NT2/D1 (cell line): ENCODE measurements around the gene SSR2.
"Not testable (repeated sequence)": the region's sequence is repeated elsewhere in the genome, so short reads cannot be mapped to it uniquely, and the experiment has no call there.

ENCODE experiments used
- DNase-seq: peaks from one replicate; pipeline ENCODE4 v3.0.0-alpha.2; 2011; ENCODE audit warnings: low read depth, low spot score
- H3K27me3 ChIP-seq: 2 replicates; pipeline ENCODE4 v1.6.0; 2011; ENCODE audit warnings: mild to moderate bottlenecking; ENCODE audit not compliant: insufficient read length, insufficient read depth
- H3K36me3 ChIP-seq: 2 replicates; pipeline ENCODE4 v1.6.1; 2011; ENCODE audit warnings: mild to moderate bottlenecking, low read length, mixed read lengths; ENCODE audit not compliant: insufficient read depth, insufficient read length
- H3K4me1 ChIP-seq: 2 replicates; pipeline ENCODE4 v1.5.1; 2011; ENCODE audit not compliant: insufficient read depth, insufficient read length
- H3K4me3 ChIP-seq: 2 replicates; pipeline ENCODE4 v1.5.1; 2011; ENCODE audit warnings: low read depth; ENCODE audit not compliant: insufficient read length
- H3K9ac ChIP-seq: 2 replicates; pipeline ENCODE4 v1.6.0; 2011; ENCODE audit warnings: low read depth; ENCODE audit not compliant: insufficient read length
- H3K9me3 ChIP-seq: 2 replicates; pipeline ENCODE4 v1.5.1; 2011; ENCODE audit warnings: mild to moderate bottlenecking, low read length; ENCODE audit not compliant: insufficient read depth
- SUZ12 ChIP-seq: IDR thresholded peaks from 2 replicates; pipeline ENCODE4 v1.6.1; 2011; ENCODE audit not compliant: insufficient read length, insufficient read depth; ENCODE audit errors: extremely low read depth
- YY1 ChIP-seq: IDR thresholded peaks from 2 replicates; pipeline ENCODE4 v1.6.1; 2011; ENCODE audit not compliant: insufficient read length, insufficient read depth
- ZNF274 ChIP-seq: IDR thresholded peaks from 2 replicates; pipeline ENCODE4 v1.6.1; 2011; ENCODE audit warnings: mild to moderate bottlenecking, low read depth, low read length

SSR2 gene

GRCh38 chr1:155989242-155990004, 31.3 kb downstream of the SSR2 start:
- peaks cover 7% of the 10 kb centered on the region for H3K4me1 ChIP-seq
- no peaks in the 10 kb centered on the region for H3K9me3 ChIP-seq
- H3K27me3 ChIP-seq = no peaks in the 10 kb centered on the region
- DNase-seq = peak; percentile 66
- H3K36me3 ChIP-seq = no peaks in the 10 kb centered on the region
- no peak overlapping the region for H3K9ac ChIP-seq
- no peak for TF ChIP-seq SUZ12
- TF ChIP-seq ZNF274 = no peak
- no peak for TF ChIP-seq YY1
- H3K4me3 ChIP-seq = no peak overlapping the region

GRCh38 chr1:155984903-155985645, 35.7 kb downstream of the SSR2 start:
- DNase-seq, H3K9me3 ChIP-seq, H3K27me3 ChIP-seq, H3K4me3 ChIP-seq, H3K36me3 ChIP-seq, H3K9ac ChIP-seq: not testable (repeated sequence)
- H3K4me1 ChIP-seq = peaks cover 22% of the 10 kb centered on the region

GRCh38 chr1:155984341-155984740, 36.4 kb downstream of the SSR2 start:
- H3K9ac ChIP-seq = no peak overlapping the region
- H3K4me3 ChIP-seq = no peak overlapping the region
- H3K4me1 ChIP-seq = peaks cover 28% of the 10 kb centered on the region
- no peaks in the 10 kb centered on the region for H3K27me3 ChIP-seq
- no peak for DNase-seq
- peaks cover 6% of the 10 kb centered on the region for H3K36me3 ChIP-seq
- H3K9me3 ChIP-seq = no peaks in the 10 kb centered on the region
- TF ChIP-seq SUZ12 (no peak), ZNF274 (no peak), YY1 (no peak)

GRCh38 chr1:155983191-155984024, 37.3 kb downstream of the SSR2 start:
- Histone ChIP-seq H3K36me3 (peaks cover 6% of the 10 kb centered on the region), H3K4me1 (peaks cover 23% of the 10 kb centered on the region), H3K9ac (no peak overlapping the region), H3K4me3 (no peak overlapping the region), H3K9me3 (no peaks in the 10 kb centered on the region), H3K27me3 (no peaks in the 10 kb centered on the region)
- no peak for TF ChIP-seq SUZ12
- TF ChIP-seq ZNF274 = no peak
- no peak for TF ChIP-seq YY1
- no peak for DNase-seq

- DNase-seq = no peak
- TF ChIP-seq ZNF274 = no peak
- no peak for TF ChIP-seq SUZ12
- TF ChIP-seq YY1 = no peak
- no peaks in the 10 kb centered on the region for H3K9me3 ChIP-seq
- peaks cover 6% of the 10 kb centered on the region for H3K36me3 ChIP-seq
- no peak overlapping the region for H3K9ac ChIP-seq
- no peak overlapping the region for H3K4me3 ChIP-seq
- no peaks in the 10 kb centered on the region for H3K27me3 ChIP-seq
- H3K4me1 ChIP-seq = peaks cover 26% of the 10 kb centered on the region
Measured at GRCh38 chr1:155982106-155982505, 38.6 kb downstream of the SSR2 start.

GRCh38 chr1:155981266-155982088, 39.3 kb downstream of the SSR2 start:
- Histone ChIP-seq H3K27me3 (no peaks in the 10 kb centered on the region), H3K9me3 (no peaks in the 10 kb centered on the region), H3K4me3 (no peak overlapping the region), H3K9ac (no peak overlapping the region), H3K36me3 (peaks cover 6% of the 10 kb centered on the region), H3K4me1 (peaks cover 28% of the 10 kb centered on the region)
- TF ChIP-seq YY1 (no peak), ZNF274 (no peak), SUZ12 (no peak)
- no peak for DNase-seq
